ENCODE measurements around the gene LRP1-AS. TPM values are rescaled to one million over a fixed set of nuclear protein-coding genes. Genes with fewer than 3 reads are reported as not detected.

LRP1-AS gene
- total RNA-seq, 1 experiment from 2014 or later = not detected

DNA sequence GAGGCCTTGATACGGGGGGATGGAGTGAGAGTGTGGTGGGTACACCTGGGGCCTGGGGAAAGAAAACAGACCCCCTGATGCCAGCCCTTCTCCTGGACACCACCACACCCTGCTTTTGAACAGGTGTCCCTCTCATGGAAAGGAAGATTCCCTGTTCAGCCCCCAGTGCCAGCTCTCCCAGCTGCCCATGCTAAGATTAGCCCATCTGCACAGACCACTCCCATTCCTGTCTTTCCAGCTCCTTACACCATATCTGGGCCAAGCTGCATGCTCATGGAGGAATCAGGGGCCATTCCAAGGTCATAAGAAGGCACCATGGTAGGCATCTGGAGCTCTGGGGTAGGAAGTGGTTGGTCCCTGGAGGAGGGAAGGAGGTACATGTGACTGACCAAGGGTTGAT lies 48.9 kb downstream of the LRP1-AS start:
- no peaks in the 10 kb centered on the region for H3K9me3 Mint-ChIP-seq (ENCODE audit: low read depth, unreplicated experiment)
- DNase-seq = no peak
- H3K36me3 Mint-ChIP-seq (ENCODE audit: insufficient read depth, unreplicated experiment) = peaks cover 91% of the 10 kb centered on the region
- no peak overlapping the region for H3K4me3 Mint-ChIP-seq (ENCODE audit: low read depth, unreplicated experiment)
- TF ChIP-seq, protein P1, sequence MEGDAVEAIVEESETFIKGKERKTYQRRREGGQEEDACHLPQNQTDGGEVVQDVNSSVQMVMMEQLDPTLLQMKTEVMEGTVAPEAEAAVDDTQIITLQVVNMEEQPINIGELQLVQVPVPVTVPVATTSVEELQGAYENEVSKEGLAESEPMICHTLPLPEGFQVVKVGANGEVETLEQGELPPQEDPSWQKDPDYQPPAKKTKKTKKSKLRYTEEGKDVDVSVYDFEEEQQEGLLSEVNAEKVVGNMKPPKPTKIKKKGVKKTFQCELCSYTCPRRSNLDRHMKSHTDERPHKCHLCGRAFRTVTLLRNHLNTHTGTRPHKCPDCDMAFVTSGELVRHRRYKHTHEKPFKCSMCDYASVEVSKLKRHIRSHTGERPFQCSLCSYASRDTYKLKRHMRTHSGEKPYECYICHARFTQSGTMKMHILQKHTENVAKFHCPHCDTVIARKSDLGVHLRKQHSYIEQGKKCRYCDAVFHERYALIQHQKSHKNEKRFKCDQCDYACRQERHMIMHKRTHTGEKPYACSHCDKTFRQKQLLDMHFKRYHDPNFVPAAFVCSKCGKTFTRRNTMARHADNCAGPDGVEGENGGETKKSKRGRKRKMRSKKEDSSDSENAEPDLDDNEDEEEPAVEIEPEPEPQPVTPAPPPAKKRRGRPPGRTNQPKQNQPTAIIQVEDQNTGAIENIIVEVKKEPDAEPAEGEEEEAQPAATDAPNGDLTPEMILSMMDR (IDR thresholded peaks at IDR 0.05; ENCODE audit: unreplicated experiment) = no peak
- H3K27me3 Mint-ChIP-seq (ENCODE audit: unreplicated experiment) = no peaks in the 10 kb centered on the region
- BruUV-seq (replicated peaks) = no TSS peak
- CTCF ChIA-PET = interaction anchor here (0.7 to 2.8 kb wide), 2 partner anchors 13 to 20 kb away, joined by 3 to 8 read pairs; partner anchors contain the start of genes NEMP1 and STAT6
- peaks cover 28% of the 10 kb centered on the region for H3K4me1 Mint-ChIP-seq (ENCODE audit: low read depth, unreplicated experiment)
- H3K27ac Mint-ChIP-seq (ENCODE audit: unreplicated experiment) = no peak overlapping the region
- intact Hi-C loops (cut with micrococcal nuclease; ENCODE audit: unreplicated experiment) = no loop called here

DNA sequence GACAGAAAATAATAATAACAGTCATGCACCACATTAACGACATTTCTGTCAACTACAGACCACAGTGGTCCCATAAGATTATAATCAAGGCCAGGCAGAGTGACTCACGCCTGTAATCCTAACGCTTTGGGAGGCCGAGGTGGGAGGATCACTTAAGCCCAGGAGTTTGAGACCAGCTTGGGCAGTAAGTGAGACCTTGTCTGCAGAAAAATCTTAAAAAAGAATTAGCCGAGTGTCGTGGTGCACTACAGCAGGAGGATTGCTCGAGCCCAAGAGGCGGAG lies 49.9 kb downstream of the LRP1-AS start:
- Mint-ChIP-seq H3K36me3 (ENCODE audit: insufficient read depth, unreplicated experiment) (peaks cover 91% of the 10 kb centered on the region), H3K9me3 (ENCODE audit: low read depth, unreplicated experiment) (no peaks in the 10 kb centered on the region), H3K4me3 (ENCODE audit: low read depth, unreplicated experiment) (no peak overlapping the region), H3K27ac (ENCODE audit: unreplicated experiment) (no peak overlapping the region), H3K4me1 (ENCODE audit: low read depth, unreplicated experiment) (peaks cover 38% of the 10 kb centered on the region), H3K27me3 (ENCODE audit: unreplicated experiment) (no peaks in the 10 kb centered on the region)
- intact Hi-C loops (cut with micrococcal nuclease; ENCODE audit: unreplicated experiment) = no loop called here
- CTCF ChIA-PET = interaction anchor here (2.8 kb wide), 1 partner anchor 14 kb away, joined by 8 read pairs; the partner anchor contains the start of gene STAT6
- TF ChIP-seq, protein P1 (IDR thresholded peaks at IDR 0.05; ENCODE audit: unreplicated experiment) = no peak
- BruUV-seq (replicated peaks) = no TSS peak
- DNase-seq = no peak

DNA sequence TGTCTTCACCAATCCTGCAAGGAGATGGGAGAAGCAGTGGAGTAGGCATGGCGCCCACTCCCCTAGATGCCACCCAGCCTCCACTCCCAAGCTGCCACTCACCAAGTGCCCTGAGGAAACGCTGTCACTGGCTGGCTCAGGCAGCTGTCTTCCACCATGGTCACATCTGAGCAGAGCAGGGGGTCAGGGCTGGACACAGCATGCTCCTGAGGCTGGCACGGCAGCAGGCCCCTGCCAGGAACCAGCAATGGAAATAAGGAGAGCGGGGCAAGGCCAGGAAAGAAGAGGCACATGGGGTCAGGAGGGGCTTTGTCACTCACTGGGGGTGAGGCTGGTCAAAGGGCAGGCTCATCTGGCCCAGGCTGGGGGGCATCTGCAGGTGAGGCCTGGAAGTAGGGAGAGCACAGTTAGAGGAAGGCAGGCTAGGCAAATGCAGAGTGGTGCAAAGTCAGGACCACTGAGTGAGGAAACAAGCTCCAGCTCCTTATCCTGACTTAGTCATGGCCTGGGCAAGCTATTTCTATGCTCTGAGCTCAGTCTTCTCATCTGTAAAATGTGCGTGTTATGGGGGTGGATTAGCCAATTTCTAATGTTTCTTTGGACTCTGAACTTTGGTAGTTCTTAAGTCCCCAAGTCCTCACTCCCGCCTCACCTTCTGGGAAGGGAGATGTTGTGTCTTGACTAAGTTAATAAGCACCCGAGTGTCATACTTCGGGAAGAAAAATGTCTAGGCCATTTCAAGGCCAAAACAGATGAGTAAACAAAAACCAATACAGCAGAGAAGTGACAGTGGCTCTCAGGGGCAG lies 50.5 kb downstream of the LRP1-AS start:
- no TSS peak for BruUV-seq (replicated peaks)
- no peak overlapping the region for H3K27ac Mint-ChIP-seq (ENCODE audit: unreplicated experiment)
- no peak overlapping the region for H3K4me3 Mint-ChIP-seq (ENCODE audit: low read depth, unreplicated experiment)
- intact Hi-C loops (cut with micrococcal nuclease; ENCODE audit: unreplicated experiment) = no loop called here
- no peak for DNase-seq
- peaks cover 35% of the 10 kb centered on the region for H3K4me1 Mint-ChIP-seq (ENCODE audit: low read depth, unreplicated experiment)
- CTCF ChIA-PET = interaction anchor here (1.2 to 2.8 kb wide), 2 partner anchors 15 to 28 kb away, joined by 4 to 8 read pairs; partner anchors contain the start of gene STAT6
- peaks cover 91% of the 10 kb centered on the region for H3K36me3 Mint-ChIP-seq (ENCODE audit: insufficient read depth, unreplicated experiment)
- no peaks in the 10 kb centered on the region for H3K9me3 Mint-ChIP-seq (ENCODE audit: low read depth, unreplicated experiment)
- no peaks in the 10 kb centered on the region for H3K27me3 Mint-ChIP-seq (ENCODE audit: unreplicated experiment)
- TF ChIP-seq, protein P1 (IDR thresholded peaks at IDR 0.05; ENCODE audit: unreplicated experiment) = no peak

GRCh38 chr12:57096099-57096572 lies 51.3 kb downstream of the LRP1-AS start:
- BruUV-seq (replicated peaks) = no TSS peak
- intact Hi-C loops (cut with micrococcal nuclease; ENCODE audit: unreplicated experiment) = no loop called here
- DNase-seq = no peak
- Mint-ChIP-seq H3K36me3 (ENCODE audit: insufficient read depth, unreplicated experiment) (peaks cover 86% of the 10 kb centered on the region), H3K4me1 (ENCODE audit: low read depth, unreplicated experiment) (peaks cover 32% of the 10 kb centered on the region), H3K9me3 (ENCODE audit: low read depth, unreplicated experiment) (no peaks in the 10 kb centered on the region), H3K4me3 (ENCODE audit: low read depth, unreplicated experiment) (no peak overlapping the region), H3K27ac (ENCODE audit: unreplicated experiment) (no peak overlapping the region), H3K27me3 (ENCODE audit: unreplicated experiment) (no peaks in the 10 kb centered on the region)
- TF ChIP-seq, protein P1 (IDR thresholded peaks at IDR 0.05; ENCODE audit: unreplicated experiment) = no peak
- CTCF ChIA-PET = interaction anchor here (1.2 to 2.8 kb wide), 2 partner anchors 16 to 27 kb away, joined by 4 to 8 read pairs; partner anchors contain the start of gene STAT6

Measured in Calu3 (cell line).